AML-193 (cell line): ENCODE data around the gene LDLRAD4.

Experiments used
- DNase-seq, 2 experiments: peaks; one replicate each; lab custom pipeline; 2025; lab: John Stamatoyannopoulos, UW

The LDLRAD4 gene

DNA sequence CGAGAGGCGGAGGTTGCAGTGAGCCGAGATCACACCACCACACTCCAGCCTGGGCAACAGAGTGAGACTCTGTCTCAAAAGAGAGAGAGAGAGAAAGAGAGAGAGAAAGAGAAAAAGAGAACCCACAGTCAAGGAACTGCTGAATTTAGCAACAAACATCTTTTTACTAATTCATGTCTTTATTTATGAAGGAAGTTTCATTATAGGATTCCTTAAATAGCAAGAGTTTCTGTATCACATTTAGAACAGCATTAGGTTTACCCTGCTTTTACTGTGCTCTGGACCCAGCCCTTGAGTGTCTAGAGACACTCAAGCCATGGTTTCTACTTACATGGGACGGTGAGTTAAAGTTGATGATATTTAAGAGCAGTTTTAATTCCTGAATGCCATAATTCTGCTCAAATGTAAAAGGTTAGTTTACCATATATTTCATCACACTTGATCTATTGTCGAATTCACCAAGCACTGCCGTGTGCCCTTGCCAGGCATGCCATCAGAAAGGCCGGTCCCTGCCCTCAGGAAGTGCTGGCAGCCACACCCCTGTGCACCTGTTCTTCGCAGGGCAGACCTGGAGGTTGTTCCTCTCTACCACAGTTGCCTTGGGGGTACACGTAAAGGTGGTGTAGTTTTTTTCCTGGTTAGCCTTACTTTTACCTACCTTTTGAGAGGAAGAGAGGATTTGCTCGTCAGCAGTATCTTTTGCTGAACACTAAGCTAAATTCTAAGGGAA is 153.3 kb downstream of the LDLRAD4 start:
- DNase-seq: no peak

DNA sequence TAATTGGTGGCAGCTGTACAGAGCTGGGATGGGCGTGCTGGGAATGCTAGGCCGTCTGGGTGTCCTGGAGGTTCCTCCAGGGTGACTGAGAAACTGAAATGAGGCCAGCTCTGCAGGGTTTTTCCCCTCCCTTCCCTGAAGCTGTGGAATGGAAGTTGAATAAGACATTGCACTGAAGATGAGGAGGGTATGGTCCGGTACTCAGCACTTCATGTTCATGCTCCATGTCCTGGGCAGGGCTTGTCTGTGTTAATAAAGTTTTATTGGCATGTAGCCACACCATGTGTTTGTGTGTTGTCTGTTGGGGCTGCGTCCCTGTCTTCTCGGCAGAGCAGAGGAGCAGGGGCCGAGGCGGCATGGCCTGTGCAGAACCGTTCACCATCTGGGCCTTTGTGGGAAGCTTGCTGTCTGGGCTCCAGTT is 154.0 kb downstream of the LDLRAD4 start:
- DNase-seq: no peak

DNA sequence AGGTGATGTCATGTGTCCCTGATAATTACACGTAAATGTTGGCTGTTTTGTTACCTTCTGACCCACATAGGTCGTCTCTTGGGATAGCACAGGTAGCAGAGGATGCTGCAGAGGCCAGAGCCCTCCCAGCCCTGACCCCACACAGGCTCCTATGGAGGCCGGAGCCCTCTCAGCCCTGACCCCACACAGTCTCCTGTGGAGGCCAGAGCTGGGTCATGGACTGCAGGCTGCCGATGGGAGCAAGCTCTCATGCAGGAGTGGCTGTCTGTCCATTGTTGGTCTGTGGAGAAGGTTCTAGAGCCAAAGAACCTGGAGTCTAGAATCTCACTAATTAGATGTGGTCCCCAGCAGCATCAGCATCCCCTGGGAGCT is 155.5 kb downstream of the LDLRAD4 start:
- DNase-seq: no peak

DNA sequence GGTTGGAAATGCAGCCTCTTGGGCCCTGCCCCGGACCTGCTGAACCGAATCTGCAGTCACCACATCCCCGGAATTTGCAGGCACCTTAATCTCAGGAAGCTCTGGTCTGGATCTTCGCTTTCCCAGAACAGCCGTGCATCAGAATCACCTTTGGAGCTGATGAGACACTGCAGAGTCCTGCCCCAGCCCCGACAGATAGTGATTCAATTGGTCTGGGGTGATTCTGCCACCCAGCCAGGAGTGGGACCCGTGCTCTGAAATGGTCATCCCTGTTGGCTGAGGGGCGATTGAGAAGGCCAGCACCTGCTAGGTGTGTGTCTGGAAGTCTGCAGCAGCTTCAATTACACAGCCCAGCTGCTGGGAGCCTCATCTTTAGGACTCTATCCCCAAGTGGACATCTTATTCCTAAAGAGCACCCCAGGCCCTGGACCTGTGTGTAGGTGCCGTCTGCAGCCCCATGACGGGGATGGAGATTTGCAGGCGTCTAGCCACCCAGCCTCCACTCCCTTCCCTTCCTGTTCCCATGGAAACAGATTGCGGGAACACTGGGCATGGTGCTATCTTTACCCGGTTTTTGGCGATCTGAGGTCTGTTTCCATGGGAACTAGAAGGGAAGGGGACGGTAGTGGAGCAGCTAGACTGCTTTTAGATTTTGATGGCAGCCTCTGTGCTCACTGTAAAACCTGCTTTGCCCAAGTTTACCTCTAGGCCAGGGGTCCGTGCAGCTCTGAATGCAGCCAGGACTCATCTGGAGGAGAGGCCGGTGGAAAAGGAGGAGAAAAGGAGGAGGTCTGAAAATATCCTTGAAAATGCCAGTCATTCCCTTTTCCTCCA is 156.1 kb downstream of the LDLRAD4 start:
- DNase-seq: no peak

DNA sequence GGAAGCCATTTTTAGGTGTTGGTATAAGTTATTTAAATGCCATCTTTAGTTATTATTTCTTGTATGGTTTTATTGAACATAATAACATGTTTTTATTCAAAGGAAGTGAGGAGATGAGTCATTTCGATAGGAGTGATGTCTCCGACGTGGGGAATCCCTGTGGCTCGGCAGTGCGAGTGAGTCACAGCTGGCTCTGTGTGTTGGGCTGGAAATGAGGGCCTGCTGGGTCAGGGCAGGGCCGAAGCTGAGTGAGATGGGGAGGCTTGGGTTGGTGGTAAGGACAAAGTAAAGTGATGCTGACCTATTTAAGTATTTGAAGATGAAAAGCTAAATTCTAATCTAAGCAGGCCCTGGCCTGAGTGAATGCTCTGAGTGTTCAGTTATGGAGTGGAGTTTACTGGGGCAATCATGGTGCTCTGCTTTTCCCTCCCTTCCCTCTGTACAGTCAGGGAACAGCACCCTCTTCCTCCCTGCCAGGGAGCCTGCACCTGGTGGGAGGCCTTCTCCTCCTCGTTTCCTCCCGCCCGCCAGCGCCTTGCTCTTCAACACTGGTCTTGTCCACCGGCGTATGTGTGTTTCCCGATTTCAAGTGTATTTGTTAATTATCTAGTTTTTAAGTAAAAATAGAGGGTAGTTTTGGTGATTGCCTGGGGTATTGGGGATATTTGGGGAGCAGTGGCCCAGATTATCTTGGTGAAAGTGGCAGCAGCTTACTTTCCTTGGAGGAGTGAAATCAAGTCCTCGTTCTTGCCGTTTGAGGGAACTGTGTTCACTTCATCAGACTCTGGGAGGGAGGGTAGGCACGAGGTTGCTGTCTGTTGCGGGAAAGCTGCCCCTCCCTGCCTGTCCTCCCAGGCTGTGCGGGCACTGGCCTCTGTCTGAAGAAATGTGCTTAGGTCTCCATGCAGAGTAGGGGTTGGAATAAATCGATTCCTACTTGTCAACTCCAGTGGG is 157.0 kb downstream of the LDLRAD4 start:
- DNase-seq: no peak

DNA sequence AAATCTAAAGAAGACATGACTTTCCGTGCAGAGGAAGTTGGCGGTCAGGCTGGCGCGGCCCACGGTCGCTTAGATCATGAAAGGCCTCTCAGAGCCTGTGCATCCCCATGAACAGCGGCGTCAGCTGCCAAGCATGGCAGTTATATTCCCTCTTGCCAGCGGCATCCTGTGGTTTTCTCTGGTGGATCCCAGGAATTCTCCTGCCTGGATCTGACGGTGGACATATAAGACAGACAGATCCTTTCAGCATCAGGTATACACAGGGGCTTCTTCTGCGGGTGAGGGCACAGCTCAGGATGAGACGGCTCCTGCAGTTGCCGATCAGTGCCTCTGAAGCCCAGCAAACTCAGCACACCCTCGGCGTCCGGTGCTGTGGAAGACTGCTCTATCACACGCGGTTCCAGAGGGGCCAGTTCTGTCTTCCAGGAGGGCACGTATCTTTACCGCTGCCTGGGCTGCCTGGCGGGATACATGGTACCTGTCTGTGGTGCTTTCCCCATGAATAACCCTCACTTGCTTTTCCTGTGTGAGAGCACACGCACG is 157.8 kb downstream of the LDLRAD4 start:
- DNase-seq: no peak

DNA sequence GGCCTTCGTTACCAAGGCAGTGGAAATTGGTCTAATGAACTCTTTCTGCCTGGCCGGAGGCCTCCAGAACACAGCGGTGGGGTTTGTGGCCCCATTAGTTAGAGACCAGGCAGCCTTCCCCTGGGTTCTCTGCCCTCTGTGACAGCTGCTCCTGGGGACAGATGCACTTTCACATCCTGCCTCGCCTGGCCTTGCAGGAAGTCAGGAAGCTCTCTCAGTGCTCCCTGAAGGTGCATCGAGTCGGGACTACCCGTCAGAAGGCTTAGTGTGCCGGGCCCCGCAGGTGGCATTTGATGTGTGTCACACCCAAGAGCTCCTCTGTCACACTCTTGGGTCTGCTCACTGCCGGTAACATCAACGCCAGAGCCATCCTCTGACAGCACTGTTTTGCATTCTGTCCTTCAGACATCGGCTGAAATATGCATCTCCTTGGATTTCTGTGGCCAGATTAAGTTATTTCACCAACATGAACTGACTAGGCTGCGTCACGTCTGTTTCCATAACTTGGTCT is 158.3 kb downstream of the LDLRAD4 start:
- no peak for DNase-seq

DNA sequence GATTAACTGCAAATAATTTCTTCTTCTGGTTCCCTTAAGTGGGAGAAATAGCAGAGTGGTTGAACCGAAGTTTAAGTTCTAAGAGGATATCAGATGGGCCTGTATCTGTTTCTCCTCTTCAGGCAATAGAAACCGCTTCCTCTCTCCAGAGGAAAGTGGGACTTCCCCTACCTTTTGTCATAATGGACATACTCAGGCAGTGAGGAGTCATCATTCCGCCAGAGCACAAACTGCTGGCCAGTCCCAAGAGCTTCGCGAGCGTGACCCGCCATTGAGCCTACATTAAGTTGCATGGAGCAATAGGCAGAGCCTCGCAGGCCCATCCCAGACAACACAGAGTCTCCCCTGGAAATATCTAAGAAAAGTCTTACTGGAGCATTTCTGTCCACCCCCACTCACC is 158.9 kb downstream of the LDLRAD4 start:
- DNase-seq: no peak

DNA sequence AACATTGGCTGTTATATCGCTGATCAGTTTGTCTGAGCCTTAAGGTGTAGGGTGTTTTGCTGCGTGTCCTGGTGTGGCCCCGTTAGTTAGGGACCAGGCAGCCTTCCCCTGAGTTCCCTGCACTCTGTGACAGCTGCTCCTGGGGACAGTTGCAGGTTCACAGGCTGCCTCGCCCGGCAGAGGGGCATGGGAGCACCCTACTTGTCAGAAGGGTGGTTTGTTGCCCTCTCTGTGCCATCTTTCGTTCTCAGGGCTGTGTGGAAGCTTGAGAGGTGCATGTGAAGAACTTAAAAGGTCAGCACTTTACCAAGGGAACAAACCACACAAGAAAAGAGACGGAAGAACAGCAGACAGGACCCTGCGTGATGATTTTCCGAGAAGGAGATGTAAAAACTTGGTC is 159.6 kb downstream of the LDLRAD4 start:
- no peak for DNase-seq

DNA sequence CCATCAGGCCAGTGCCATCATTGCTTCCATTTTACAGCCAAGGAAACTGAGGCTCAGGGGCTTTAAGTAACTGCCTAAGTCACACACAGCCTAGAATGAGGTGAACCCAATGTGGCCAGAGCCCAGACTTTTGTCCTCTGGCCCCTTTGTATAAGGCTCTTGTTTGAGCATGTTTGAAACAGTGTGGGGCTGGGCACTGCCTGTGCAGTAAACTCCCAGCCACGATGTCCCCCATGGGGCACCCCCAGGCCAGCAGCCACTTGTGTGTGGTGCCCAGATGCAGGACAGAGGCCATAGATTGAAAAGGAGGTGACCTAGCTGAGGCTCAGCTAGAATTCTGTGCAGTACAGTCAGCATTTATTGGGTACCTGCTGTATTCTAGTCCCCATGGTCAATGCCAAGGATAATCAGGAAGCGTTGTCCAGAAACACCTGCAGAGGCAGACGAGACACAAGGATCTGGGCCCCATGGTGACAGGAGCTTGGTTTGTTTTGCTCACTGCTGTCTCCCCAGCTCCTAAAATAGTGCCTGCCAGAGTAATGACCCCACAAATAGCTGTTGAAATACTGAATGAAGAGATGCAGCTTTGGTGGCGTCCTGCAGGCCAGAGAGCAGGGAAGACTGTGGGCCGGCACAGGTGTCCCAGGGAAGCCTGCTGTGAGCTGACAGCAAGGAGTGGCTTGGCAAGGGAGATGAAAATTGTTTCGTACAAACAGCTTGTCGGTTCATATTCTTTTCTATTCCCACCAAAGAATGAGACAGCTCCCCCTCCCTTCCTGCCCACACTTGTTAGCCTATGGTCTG is 160.7 kb downstream of the LDLRAD4 start:
- no peak for DNase-seq

DNA sequence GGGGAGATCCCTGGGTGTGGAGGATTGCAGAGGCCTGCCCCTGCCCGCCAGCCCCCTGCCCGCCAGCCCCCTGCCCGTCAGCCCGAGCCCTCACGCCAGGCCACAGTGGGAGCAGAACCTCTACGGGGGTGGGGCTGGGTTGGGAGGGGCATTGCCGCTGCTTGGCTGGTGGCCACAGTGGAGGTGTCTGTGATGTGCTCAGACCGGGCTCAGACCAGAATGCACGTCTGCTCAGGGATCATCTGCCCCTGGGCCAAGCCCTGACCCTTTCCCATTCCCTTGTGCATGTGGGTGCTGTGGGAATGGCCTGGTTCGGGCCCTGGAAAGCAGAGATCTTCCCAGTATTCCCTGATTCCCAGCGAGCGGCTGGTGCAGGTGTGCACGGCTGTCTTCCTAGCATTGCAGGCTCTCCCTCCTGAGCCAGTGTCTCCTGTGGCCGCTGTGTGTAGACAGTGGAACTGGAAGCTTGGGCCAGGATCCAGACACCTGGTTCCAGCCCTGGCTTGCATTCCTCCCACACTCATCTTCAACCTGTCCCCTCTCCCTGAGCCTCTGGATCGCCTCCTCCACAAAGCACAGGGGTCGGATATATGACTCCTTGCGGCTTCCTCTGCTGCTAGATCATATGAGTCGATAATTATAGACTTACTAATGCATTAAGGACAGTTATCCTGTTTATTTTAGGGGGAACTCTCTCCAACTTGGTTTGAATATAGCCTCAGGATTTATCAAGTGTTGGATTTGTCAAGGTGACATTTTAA is 161.6 kb downstream of the LDLRAD4 start:
- no peak for DNase-seq

DNA sequence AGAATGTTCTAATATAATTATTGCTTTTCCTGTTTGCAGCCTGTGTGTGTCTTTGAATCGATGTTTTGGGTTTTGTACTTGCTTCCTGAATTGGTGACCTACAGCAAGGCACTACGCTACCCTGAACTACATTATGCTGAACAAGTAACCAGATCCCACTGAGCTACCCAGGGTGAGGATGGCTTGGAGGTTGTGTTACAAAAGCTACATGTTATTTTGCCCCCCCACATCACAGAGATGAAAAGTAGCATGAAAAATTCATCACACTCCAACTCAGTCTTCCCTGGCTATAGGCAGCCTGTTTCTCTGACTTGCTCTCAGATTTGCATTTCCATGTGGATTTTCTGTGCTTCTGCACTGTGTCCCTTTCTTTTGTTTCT is 162.1 kb downstream of the LDLRAD4 start:
- no peak for DNase-seq

DNA sequence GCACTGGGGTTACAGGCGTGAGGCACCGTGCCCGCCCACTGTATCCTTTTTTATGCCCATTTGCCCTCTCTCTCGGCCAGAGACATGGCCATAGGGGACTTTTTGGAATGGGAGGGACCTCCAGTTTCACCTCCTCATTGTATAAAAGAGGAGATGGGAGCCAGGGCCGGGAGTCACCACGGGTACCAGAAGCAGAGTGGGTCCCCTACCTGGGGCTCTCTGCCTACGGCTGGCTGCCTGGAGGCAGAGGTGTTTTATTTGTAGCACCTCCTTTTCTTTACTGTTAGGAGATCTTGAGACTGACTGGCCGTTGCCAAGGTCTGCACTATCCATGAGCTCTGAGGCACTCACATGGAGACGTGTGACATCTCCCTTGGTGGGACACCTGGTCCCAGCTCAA is 162.8 kb downstream of the LDLRAD4 start:
- DNase-seq: no peak

DNA sequence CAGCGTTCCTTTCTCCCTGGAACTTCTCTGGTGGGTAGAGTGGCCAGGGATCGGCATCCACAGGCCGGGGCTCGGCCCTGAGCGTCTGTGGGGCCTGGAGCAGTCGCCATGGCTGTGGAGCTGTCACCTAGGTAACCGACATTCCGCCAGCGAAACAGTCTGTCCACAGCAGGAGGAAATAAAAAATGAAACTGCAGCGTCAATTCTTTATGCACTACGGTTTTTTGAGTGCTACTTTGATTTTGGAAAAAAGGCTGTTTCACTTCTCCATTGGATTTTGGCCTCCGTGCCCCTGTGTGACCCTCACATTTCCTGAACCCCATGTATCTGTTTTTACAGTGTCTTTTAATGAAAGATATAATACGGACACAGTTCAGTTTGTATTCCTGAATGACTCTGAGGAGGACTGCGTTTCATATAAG is 163.4 kb downstream of the LDLRAD4 start:
- DNase-seq: no peak

DNA sequence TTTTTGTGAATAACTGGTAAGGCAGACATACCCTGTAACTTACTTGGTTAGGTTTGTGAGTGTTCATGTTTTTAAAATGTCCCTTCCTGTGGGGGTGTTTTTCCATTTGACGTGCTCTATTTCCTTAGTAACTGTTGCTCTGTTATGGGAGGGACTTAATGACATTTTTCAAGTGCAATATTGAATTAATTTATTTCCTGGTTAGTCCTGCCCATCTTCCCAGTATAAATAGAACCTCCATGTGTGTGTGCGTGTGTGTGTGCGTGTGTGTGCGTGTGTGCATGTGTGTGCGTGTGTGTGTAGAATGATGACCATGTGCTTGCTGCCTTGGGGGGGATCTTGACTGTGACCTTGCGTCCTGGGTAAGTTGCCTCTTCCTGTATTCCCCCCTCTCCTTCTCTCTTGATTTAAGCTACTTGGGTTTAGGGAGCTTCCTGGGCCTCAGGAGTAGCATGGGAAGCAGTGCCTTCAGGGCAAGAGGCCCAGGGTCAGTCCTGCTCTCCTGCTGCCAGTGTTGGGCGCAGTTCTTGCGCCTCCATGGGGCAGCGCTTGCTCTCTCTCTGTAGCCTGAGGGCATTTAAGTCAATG is 163.9 kb downstream of the LDLRAD4 start:
- DNase-seq: peak; percentile 18 to 27

DNA sequence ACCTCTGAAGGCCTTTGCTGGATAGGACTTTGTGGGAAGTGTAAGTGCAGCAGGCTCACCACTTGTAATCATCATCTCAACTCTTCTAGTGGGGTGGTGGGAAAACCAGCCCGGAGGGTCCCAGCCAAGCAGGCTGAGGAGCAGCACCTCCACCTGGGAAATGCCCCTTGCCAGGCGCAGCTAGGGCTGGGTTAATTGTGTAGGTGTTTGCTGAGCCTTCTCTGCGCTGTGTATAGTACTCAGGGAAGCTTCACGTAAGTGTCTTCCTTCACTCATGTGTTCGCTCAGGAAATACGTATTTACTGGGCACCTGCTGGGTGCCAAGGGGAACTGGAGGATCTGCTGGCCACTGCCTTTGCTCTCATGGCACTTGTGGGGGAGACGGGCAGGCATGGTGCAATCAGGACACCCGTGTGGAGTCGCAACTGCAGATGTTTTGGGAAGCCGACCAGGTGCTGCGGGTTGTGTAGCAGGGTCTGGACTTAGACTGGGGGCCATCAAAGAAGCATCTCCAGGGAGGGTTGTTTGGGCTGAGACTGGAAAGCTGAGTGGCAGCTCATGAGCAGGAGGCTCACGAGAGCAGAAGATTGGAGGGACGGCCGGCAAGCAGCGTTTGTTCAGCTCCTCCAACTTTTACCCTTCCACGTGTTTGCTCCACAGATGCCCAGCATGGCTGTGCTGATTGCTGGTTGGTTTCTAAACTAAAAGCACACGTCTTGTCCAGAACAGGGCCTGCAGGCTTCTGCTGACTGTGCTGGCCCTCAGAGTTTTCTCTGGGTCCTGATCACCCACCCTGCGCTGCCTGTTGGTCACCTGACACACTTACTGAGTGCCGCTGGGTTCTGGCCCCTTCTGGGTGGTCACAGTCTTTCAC is 164.6 kb downstream of the LDLRAD4 start:
- DNase-seq: no peak

DNA sequence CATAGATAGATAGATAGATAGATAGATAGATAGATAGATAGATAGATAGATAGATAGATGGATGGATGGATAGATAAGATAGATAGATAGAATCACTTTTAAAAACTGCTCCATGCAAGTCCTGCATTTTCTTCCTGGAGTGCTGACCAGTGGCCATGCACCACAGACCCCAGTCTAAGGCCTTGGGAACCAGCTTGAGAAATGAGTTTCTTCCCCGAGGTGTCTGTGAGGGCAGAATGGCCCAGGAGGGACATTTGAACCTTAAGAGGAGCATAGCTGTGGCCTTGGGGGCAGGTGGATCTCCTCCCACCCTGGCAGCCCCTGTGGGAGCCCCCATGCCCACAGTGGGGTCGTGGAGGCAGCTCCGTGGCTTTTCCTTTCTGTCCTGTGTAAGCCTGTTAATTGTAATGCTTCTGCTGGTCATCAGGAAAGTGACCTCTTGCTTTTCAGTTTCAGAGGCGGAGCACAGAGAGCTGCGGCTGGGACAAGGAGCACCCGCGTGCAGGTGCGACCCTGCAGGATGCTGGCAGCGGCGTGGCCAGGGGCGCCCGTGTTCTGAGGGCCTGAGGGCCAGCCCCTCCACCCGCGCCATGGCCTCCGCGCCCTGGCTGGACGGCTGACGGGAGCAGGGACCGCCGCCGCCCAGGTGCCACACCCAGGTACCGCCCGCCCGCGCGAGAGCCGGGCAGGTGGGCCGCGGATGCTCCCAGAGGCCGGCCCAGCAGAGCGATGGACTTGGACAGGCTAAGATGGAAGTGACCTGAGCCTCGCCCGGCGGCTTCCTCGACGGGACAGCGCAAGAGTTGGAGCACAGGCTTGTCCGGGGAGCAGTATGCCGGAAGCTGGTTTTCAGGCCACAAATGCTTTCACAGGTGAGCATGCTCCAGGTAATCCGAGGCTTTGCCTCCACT is 168.6 kb downstream of the LDLRAD4 start:
- no peak for DNase-seq
